Common myeloid progenitor, CD34-positive (primary cell): Measurements from ENCODE around the gene TMEM63B.

Experiments used
- CTCF ChIA-PET: fragments of 350-600 bp; sonication (Branson Sonifier 250); formaldehyde crosslinking; loops from one replicate; lab custom pipeline; 2021; ENCODE audit warnings: antibody characterized with exemption; lab: Charles Lee
- POLR2A ChIA-PET: fragments of 350-600 bp; sonication (Branson Sonifier 250); formaldehyde crosslinking; loops from one replicate; lab custom pipeline; 2021; ENCODE audit warnings: antibody characterized with exemption; lab: Charles Lee
- DNase-seq, 3 donors: peaks; one replicate each; pipeline versions ENCODE4 v3.0.0 to v3.0.0-alpha.2; 2013
- H3K27ac ChIP-seq, 2 experiments: 1 replicate in 1 of 2; 2 replicates in 1 of 2; pipeline ENCODE4 v1.7.0; 2013; ENCODE audit warnings: inconsistent platforms in 2 of 2, low read length in 2 of 2, mild to moderate bottlenecking in 2 of 2, low read depth in 1 of 2, moderate library complexity in 1 of 2; ENCODE audit not compliant: severe bottlenecking in 2 of 2, insufficient read depth in 1 of 2, poor library complexity in 1 of 2
- H3K27me3 ChIP-seq, 5 experiments: replicated peaks in 2 of 5; 1 replicate in 3 of 5; 2 replicates in 2 of 5; pipeline versions ENCODE4 v1.6.1 to v1.7.0; 2013; ENCODE audit warnings: low read length in 4 of 5, mild to moderate bottlenecking in 2 of 5, moderate library complexity in 2 of 5, inconsistent platforms in 1 of 5; ENCODE audit not compliant: insufficient read depth in 5 of 5, control insufficient read depth in 4 of 5
- H3K36me3 ChIP-seq, 4 experiments: 1 replicate in 2 of 4; 2 replicates in 2 of 4; pipeline versions ENCODE4 v1.6.1 to v1.7.0; 2013; ENCODE audit warnings: low read length in 3 of 4, control low read depth in 1 of 4, mild to moderate bottlenecking in 1 of 4; ENCODE audit not compliant: control insufficient read depth in 4 of 4, insufficient read depth in 4 of 4
- H3K4me1 ChIP-seq, 4 experiments: 1 replicate in 3 of 4; 2 replicates in 1 of 4; pipeline versions ENCODE4 v1.6.1 to v1.7.1; 2013; ENCODE audit warnings: low read length in 3 of 4, mild to moderate bottlenecking in 3 of 4, control low read depth in 1 of 4, inconsistent platforms in 1 of 4, moderate library complexity in 1 of 4; ENCODE audit not compliant: control insufficient read depth in 4 of 4, insufficient read depth in 4 of 4; ENCODE audit errors: control extremely low read depth in 1 of 4
- H3K4me3 ChIP-seq, 7 experiments: 1 replicate in 4 of 7; 2 replicates in 3 of 7; pipeline versions ENCODE4 v1.5.1 to v1.7.0; 2013; ENCODE audit warnings: mild to moderate bottlenecking in 7 of 7, low read length in 6 of 7, moderate library complexity in 6 of 7, inconsistent platforms in 2 of 7, low read depth in 2 of 7, control low read depth in 1 of 7; ENCODE audit not compliant: insufficient read depth in 4 of 7, control insufficient read depth in 1 of 7; ENCODE audit errors: extremely low read depth in 1 of 7
- H3K9me3 ChIP-seq, 5 experiments: 1 replicate in 4 of 5; 2 replicates in 1 of 5; pipeline versions ENCODE4 v1.6.1 to v1.7.1; 2013; ENCODE audit warnings: low read length in 4 of 5, mild to moderate bottlenecking in 2 of 5, inconsistent platforms in 1 of 5, low read depth in 1 of 5, moderate library complexity in 1 of 5; ENCODE audit not compliant: control insufficient read depth in 4 of 5, insufficient read depth in 2 of 5; ENCODE audit errors: control extremely low read depth in 1 of 5
- WGBS: methylation state at CpG from one replicate; pipeline ENCODE4 v1.1.5; 2013; ENCODE audit not compliant: insufficient coverage; 5-methylcytosine and 5-hydroxymethylcytosine counted together

TMEM63B gene

GRCh38 chr6:44166591-44167184 lies 39.3 kb downstream of the TMEM63B start:
- peak in 2 of 3 donors; percentile 58 to 60 for DNase-seq
- Histone ChIP-seq H3K9me3 (no peaks in the 10 kb centered on the region), H3K4me3 (peak overlapping the region in 1 of 7 experiments; percentile 21), H3K4me1 (peaks cover 0 to 15% (median 12%) of the 10 kb centered on the region in 4 experiments), H3K36me3 (no peaks in the 10 kb centered on the region), H3K27me3 (no peaks in the 10 kb centered on the region), H3K27ac (peak overlapping the region in 1 of 2 experiments; percentile 31)
- ChIA-PET CTCF (interaction anchor here (1.2 to 1.4 kb wide), 3 partner anchors 16 to 90 kb away, joined by 3 to 4 read pairs (median 3); no protein-coding TSS in a partner anchor), POLR2A (no interaction called here)
- WGBS: 7% methylated on average over 6 of the region's 16 CpGs

GRCh38 chr6:44167567-44167966 lies 40.2 kb downstream of the TMEM63B start:
- Histone ChIP-seq H3K36me3 (no peaks in the 10 kb centered on the region), H3K9me3 (no peaks in the 10 kb centered on the region), H3K27me3 (no peaks in the 10 kb centered on the region), H3K4me3 (no peak overlapping the region), H3K27ac (no peak overlapping the region), H3K4me1 (peaks cover 0 to 18% (median 12%) of the 10 kb centered on the region in 4 experiments)
- WGBS: 100% methylated on average over 1 of the region's 1 CpG
- no peak for DNase-seq
- ChIA-PET POLR2A (no interaction called here), CTCF (no interaction called here)

GRCh38 chr6:44169154-44169553 lies 41.8 kb downstream of the TMEM63B start:
- Histone ChIP-seq H3K36me3 (no peaks in the 10 kb centered on the region), H3K4me3 (no peak overlapping the region), H3K9me3 (no peaks in the 10 kb centered on the region), H3K4me1 (peaks cover 0 to 23% (median 15%) of the 10 kb centered on the region in 4 experiments), H3K27me3 (no peaks in the 10 kb centered on the region), H3K27ac (no peak overlapping the region)
- ChIA-PET POLR2A (interaction anchor here (0.5 kb wide), 1 partner anchor 376 kb away, joined by 3 read pairs; no protein-coding TSS in a partner anchor), CTCF (interaction anchor here (0.7 to 4.9 kb wide), 15 partner anchors 8 to 170 kb away, joined by 3 to 65 read pairs (median 3); no protein-coding TSS in a partner anchor)
- DNase-seq: no peak
- WGBS: 97% methylated on average over 8 of the region's 9 CpGs

- WGBS: 81% methylated on average over 8 of the region's 10 CpGs
- POLR2A ChIA-PET: interaction anchor here (0.5 kb wide), 1 partner anchor 376 kb away, joined by 3 read pairs; no protein-coding TSS in a partner anchor
- H3K27ac ChIP-seq: no peak overlapping the region
- no peaks in the 10 kb centered on the region for H3K27me3 ChIP-seq
- no peak overlapping the region for H3K4me3 ChIP-seq
- CTCF ChIA-PET: interaction anchor here (0.7 to 4.9 kb wide), 11 partner anchors 9 to 170 kb away, joined by 3 to 65 read pairs (median 3); no protein-coding TSS in a partner anchor
- no peaks in the 10 kb centered on the region for H3K9me3 ChIP-seq
- peaks cover 0 to 23% (median 15%) of the 10 kb centered on the region in 4 experiments for H3K4me1 ChIP-seq
- DNase-seq: no peak
- H3K36me3 ChIP-seq: no peaks in the 10 kb centered on the region
These were observed 42.7 kb downstream of the TMEM63B start for GRCh38 chr6:44169886-44170570.

- Histone ChIP-seq H3K36me3 (no peaks in the 10 kb centered on the region), H3K4me1 (peaks cover 0 to 20% (median 16%) of the 10 kb centered on the region in 4 experiments), H3K27ac (no peak overlapping the region), H3K9me3 (no peaks in the 10 kb centered on the region), H3K4me3 (no peak overlapping the region), H3K27me3 (no peaks in the 10 kb centered on the region)
- DNase-seq: no peak
- POLR2A ChIA-PET: no interaction called here
- 100% methylated on average over 8 of the region's 12 CpGs for WGBS
- CTCF ChIA-PET: interaction anchor here (0.6 to 4.9 kb wide), 21 partner anchors 11 to 85 kb away, joined by 3 to 65 read pairs (median 4); partner anchors contain the start of genes CAPN11 and HSP90AB1
These were observed 44.7 kb downstream of the TMEM63B start for GRCh38 chr6:44171899-44172546.

- H3K4me3 ChIP-seq: no peak overlapping the region
- no peaks in the 10 kb centered on the region for H3K9me3 ChIP-seq
- H3K27me3 ChIP-seq: no peaks in the 10 kb centered on the region
- H3K36me3 ChIP-seq: no peaks in the 10 kb centered on the region
- peaks cover 0 to 25% (median 23%) of the 10 kb centered on the region in 4 experiments for H3K4me1 ChIP-seq
- no peak overlapping the region for H3K27ac ChIP-seq
- 14% methylated on average over 9 of the region's 15 CpGs for WGBS
- DNase-seq: peak; percentile 74 to 86 (median 83)
- ChIA-PET CTCF (interaction anchor here (0.5 to 4.9 kb wide), 23 partner anchors 9 to 123 kb away, joined by 3 to 65 read pairs (median 4); partner anchors contain the start of genes HSP90AB1 and SLC29A1), POLR2A (no interaction called here)
These were observed 45.6 kb downstream of the TMEM63B start for GRCh38 chr6:44172731-44173500.
